OCI-LY1 (cell line): Measurements from ENCODE around the gene GLI3.

Experiments
- H2AFZ ChIP-seq: fragments of 200-600 bp; sonication (generic), shearing (Covaris generic); 2 replicates; pipeline ENCODE4 v1.6.0; 2014; ENCODE audit warnings: antibody characterized with exemption, mild to moderate bottlenecking, low read length
- H3F3A ChIP-seq: fragments of 200-600 bp; sonication (generic), shearing (Covaris generic); 2 replicates; pipeline ENCODE4 v1.6.0; 2014; ENCODE audit warnings: mild to moderate bottlenecking, antibody characterized with exemption, low read length, moderate library complexity; ENCODE audit not compliant: insufficient read depth
- H3K27ac ChIP-seq: fragments of 200-600 bp; sonication (generic); 2 replicates; pipeline ENCODE4 v1.5.1; 2014; ENCODE audit warnings: low read length, mixed run types, mild to moderate bottlenecking, low read depth; ENCODE audit not compliant: poor library complexity, severe bottlenecking
- H3K27me3 ChIP-seq: fragments of 200-600 bp; sonication (generic); 2 replicates; pipeline ENCODE4 v1.6.0; 2014; ENCODE audit warnings: antibody characterized with exemption, mild to moderate bottlenecking, low read length, moderate library complexity; ENCODE audit not compliant: insufficient read depth
- H3K36me3 ChIP-seq: fragments of 200-600 bp; sonication (generic); 2 replicates; pipeline ENCODE4 v1.6.1; 2014; ENCODE audit warnings: mild to moderate bottlenecking, antibody characterized with exemption, low read length, moderate library complexity, mixed read lengths; ENCODE audit not compliant: insufficient read depth
- H3K4me1 ChIP-seq: fragments of 200-600 bp; sonication (generic); 2 replicates; pipeline ENCODE4 v1.5.1; 2014; ENCODE audit warnings: mild to moderate bottlenecking, low read length, moderate library complexity; ENCODE audit not compliant: insufficient read depth, severe bottlenecking
- H3K4me2 ChIP-seq: fragments of 200-600 bp; sonication (generic), shearing (Covaris generic); 2 replicates; pipeline ENCODE4 v1.6.1; 2014; ENCODE audit warnings: low read length
- H3K4me3 ChIP-seq: fragments of 200-600 bp; sonication (generic); 2 replicates; pipeline ENCODE4 v1.5.1; 2014; ENCODE audit warnings: low read length, low read depth, mild to moderate bottlenecking, mixed read lengths; ENCODE audit not compliant: poor library complexity, severe bottlenecking
- H3K79me2 ChIP-seq: fragments of 200-600 bp; shearing (Covaris generic); 2 replicates; pipeline ENCODE4 v1.6.1; 2016; ENCODE audit warnings: mixed run types, low read length, mixed read lengths; ENCODE audit not compliant: insufficient read depth
- H3K9ac ChIP-seq: fragments of 200-600 bp; sonication (generic), shearing (Covaris generic); 2 replicates; pipeline ENCODE4 v1.6.1; 2014; ENCODE audit warnings: mild to moderate bottlenecking, low read length, mixed read lengths
- H3K9me2 ChIP-seq: fragments of 200-600 bp; sonication (generic), shearing (Covaris generic); 2 replicates; pipeline ENCODE4 v1.6.1; 2014; ENCODE audit warnings: low read depth, mild to moderate bottlenecking, low read length, mixed read lengths
- H3K9me3 ChIP-seq: fragments of 200-600 bp; shearing (Covaris generic); 2 replicates; pipeline ENCODE4 v1.6.1; 2014; ENCODE audit warnings: low read length, mixed read lengths
- H4K20me1 ChIP-seq: fragments of 200-600 bp; sonication (generic), shearing (Covaris generic); 2 replicates; pipeline ENCODE4 v1.6.0; 2016; ENCODE audit warnings: mild to moderate bottlenecking, low read length; ENCODE audit not compliant: insufficient read depth
- EZH2 ChIP-seq: fragments of 200-600 bp; sonication (generic), shearing (Covaris generic); IDR thresholded peaks from 2 replicates; pipeline ENCODE4 v1.8.0; 2017; ENCODE audit warnings: borderline replicate concordance, mixed run types, mild to moderate bottlenecking, antibody characterized with exemption, low read length, moderate library complexity, mixed read lengths
- TF ChIP-seq, protein P1 (sequence below): fragments of 200-600 bp; sonication (generic), shearing (Covaris generic); IDR thresholded peaks from 2 replicates; pipeline ENCODE4 v1.5.1; 2017; ENCODE audit warnings: mild to moderate bottlenecking, antibody characterized with exemption, low read length, moderate library complexity, mixed read lengths

Gene GLI3

DNA sequence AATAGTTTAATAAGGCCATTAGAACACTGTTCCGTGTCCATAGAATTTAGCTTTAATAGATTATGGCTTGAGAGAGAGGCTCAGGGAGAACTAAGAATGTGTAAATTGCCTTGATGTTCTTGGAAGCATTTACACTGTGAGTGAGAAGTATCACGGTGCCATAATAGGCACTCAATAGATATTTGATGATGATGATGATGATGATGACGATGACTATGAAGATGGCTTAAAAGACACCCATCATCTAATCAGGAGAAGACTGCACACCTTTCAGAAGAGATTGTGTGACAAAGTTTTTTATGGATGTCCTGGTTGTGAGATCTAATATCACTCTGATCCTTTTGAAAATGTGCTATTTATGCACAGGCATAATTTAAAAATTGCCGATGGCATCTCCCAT is 264.2 kb downstream of the GLI3 start:
- Histone ChIP-seq H3K27me3 (no peaks in the 10 kb centered on the region), H4K20me1 (no peaks in the 10 kb centered on the region), H3K79me2 (no peaks in the 10 kb centered on the region), H3K9me2 (no peaks in the 10 kb centered on the region), H3K4me1 (no peaks in the 10 kb centered on the region), H3K9ac (no peak overlapping the region), H3K27ac (no peak overlapping the region), H3K36me3 (no peaks in the 10 kb centered on the region), H3K9me3 (no peaks in the 10 kb centered on the region), H3F3A (no peaks in the 10 kb centered on the region), H3K4me2 (no peak overlapping the region), H2AFZ (no peak overlapping the region), H3K4me3 (no peak overlapping the region)
- no peak for TF ChIP-seq EZH2
- TF ChIP-seq, protein P1, sequence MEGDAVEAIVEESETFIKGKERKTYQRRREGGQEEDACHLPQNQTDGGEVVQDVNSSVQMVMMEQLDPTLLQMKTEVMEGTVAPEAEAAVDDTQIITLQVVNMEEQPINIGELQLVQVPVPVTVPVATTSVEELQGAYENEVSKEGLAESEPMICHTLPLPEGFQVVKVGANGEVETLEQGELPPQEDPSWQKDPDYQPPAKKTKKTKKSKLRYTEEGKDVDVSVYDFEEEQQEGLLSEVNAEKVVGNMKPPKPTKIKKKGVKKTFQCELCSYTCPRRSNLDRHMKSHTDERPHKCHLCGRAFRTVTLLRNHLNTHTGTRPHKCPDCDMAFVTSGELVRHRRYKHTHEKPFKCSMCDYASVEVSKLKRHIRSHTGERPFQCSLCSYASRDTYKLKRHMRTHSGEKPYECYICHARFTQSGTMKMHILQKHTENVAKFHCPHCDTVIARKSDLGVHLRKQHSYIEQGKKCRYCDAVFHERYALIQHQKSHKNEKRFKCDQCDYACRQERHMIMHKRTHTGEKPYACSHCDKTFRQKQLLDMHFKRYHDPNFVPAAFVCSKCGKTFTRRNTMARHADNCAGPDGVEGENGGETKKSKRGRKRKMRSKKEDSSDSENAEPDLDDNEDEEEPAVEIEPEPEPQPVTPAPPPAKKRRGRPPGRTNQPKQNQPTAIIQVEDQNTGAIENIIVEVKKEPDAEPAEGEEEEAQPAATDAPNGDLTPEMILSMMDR = no peak

DNA sequence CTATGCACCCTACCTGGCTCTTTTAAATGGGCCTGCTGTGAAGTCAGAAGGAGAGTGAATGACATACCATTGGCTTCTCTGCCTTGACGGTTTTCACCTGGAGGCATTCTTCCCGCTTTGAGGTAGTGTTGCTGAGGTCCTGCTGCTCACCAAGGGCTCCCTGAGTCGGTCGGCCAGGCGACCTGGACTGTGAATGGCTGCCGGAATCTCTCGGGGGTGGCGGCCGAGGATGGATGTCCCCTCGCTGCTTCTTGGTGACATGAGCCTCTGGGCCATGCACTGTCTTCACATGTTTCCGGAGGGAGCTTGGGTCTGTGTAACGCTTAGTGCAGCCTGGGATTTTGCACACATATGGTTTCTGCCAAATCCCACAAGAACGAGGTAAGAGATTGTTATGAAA is 264.7 kb downstream of the GLI3 start:
- no peaks in the 10 kb centered on the region for H3K27me3 ChIP-seq
- H3K4me3 ChIP-seq = no peak overlapping the region
- no peaks in the 10 kb centered on the region for H3F3A ChIP-seq
- H3K9ac ChIP-seq = no peak overlapping the region
- no peak overlapping the region for H3K4me2 ChIP-seq
- no peak for TF ChIP-seq EZH2
- TF ChIP-seq, protein P1 = no peak
- H3K9me3 ChIP-seq = no peaks in the 10 kb centered on the region
- no peaks in the 10 kb centered on the region for H3K36me3 ChIP-seq
- H2AFZ ChIP-seq = no peak overlapping the region
- no peaks in the 10 kb centered on the region for H4K20me1 ChIP-seq
- no peaks in the 10 kb centered on the region for H3K9me2 ChIP-seq
- H3K79me2 ChIP-seq = no peaks in the 10 kb centered on the region
- no peaks in the 10 kb centered on the region for H3K4me1 ChIP-seq
- no peak overlapping the region for H3K27ac ChIP-seq

DNA sequence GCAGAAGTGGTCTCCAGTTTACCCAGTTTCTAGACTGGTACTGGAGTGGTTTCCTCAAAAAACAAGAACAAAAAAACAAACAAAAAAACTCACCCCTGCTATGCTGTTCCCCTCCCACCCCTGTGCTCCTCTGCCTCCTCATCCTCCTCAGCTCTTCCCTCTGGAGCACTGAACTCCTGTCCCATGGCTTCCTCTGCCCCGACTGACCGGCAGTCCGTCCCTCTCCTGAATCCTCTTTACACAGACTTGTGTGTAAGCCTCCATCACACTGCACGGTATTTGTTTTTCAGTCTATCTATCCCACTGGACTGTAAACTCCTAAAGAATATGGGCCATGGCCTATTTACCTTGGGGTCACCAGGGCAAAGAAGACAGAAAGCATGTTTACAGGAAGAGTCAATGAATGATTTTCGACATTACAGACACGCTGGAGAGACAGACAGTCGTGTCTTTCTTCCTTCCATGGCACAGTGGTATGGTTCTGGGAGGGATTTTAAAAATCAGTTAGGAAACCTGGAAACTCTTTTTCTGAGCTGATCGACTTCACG is 265.3 kb downstream of the GLI3 start:
- Histone ChIP-seq H3K36me3 (no peaks in the 10 kb centered on the region), H3K4me3 (no peak overlapping the region), H3K27me3 (no peaks in the 10 kb centered on the region)

DNA sequence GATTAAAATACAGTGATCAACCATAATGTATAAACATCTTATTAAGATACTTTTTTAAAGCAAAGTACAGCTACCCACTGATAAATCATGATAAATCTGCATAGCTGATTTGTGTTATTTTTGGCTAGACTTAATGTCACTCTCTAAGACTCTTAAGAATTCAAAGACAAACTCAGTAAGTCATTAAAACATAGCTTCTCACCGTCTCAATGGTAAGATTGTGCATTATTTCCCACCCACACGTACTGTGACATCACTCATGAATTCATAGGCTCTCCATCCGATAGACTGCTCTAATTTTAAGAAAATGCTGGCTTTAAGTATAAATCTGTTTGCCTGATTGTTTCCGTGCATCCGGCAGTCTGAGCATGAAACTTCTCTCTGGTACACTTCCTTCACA is 266.1 kb downstream of the GLI3 start:
- Histone ChIP-seq H3K27me3 (no peaks in the 10 kb centered on the region), H3K9me2 (no peaks in the 10 kb centered on the region), H3K9me3 (no peaks in the 10 kb centered on the region), H4K20me1 (no peaks in the 10 kb centered on the region), H3F3A (no peaks in the 10 kb centered on the region), H3K36me3 (no peaks in the 10 kb centered on the region), H3K4me1 (no peaks in the 10 kb centered on the region), H3K79me2 (no peaks in the 10 kb centered on the region), H3K4me3 (no peak overlapping the region), H3K27ac (no peak overlapping the region), H3K9ac (no peak overlapping the region), H3K4me2 (no peak overlapping the region), H2AFZ (no peak overlapping the region)
- TF ChIP-seq, protein P1 = no peak
- TF ChIP-seq EZH2 = no peak

More for the DNA sequence above, 265.3 kb downstream of the GLI3 start:
- H3K9me3 ChIP-seq = no peaks in the 10 kb centered on the region
- no peak overlapping the region for H2AFZ ChIP-seq
- H3K79me2 ChIP-seq = no peaks in the 10 kb centered on the region
- no peak for TF ChIP-seq EZH2
- H3K4me2 ChIP-seq = no peak overlapping the region
- H3K27ac ChIP-seq = no peak overlapping the region
- H3K9me2 ChIP-seq = no peaks in the 10 kb centered on the region
- H4K20me1 ChIP-seq = no peaks in the 10 kb centered on the region
- no peak overlapping the region for H3K9ac ChIP-seq
- no peaks in the 10 kb centered on the region for H3F3A ChIP-seq
- no peaks in the 10 kb centered on the region for H3K4me1 ChIP-seq
